ENCODE results near the gene CRHR2.

DNA sequence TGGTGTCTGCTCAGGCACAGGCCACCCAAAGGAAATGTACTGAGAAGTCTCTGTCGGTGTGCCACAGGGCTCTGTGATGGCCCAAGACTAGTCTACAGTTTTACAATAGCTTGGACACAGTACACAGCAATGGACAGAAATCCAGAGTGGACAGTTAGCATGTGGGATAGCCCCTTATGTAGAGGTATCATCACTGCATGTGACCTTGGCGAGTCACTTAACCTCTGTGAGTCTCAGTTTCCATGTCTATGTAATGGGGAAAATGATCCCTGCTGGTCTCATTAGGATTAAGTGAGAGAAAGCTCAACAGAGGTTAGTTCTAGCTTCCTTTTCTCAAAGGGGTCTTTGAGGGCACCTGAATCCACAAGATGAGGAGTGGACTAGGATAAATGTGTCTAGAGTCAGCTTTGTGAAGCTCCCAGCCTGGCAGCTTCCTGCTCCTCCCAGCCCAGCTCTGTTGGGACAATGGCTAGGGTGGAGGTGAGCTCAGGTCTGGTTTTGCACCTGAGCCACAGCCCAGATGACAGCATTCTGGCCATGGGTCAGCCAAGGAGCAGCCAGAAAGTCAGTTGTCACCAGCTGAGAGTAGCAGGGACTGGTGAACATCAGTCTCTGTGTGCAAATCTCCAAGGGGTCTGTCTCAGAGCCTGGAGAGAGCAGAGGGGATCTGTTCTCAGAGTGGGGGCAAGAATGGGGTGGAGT lies 17.9 kb downstream of the CRHR2 start:
- TF ChIP-seq CTCF (IDR thresholded peaks at IDR 0.05): no peak
- TF ChIP-seq POLR2A (IDR thresholded peaks at IDR 0.05): no peak

Measured in right lobe of liver (tissue), 4 donors.